Right ventricle myocardium superior (tissue), 1 donor: Measurements from ENCODE around the gene ELFN2. TPM values are rescaled to one million over a fixed set of nuclear protein-coding genes. Genes with fewer than 3 reads are reported as not detected.

Source experiments
- ATAC-seq: fragments of 200-7000 bp; cut with Tn5 transposase; one replicate; pipeline ENCODE4 v1.9.1; 2020; ENCODE audit warnings: mild to moderate bottlenecking; ENCODE audit not compliant: poor library complexity
- DNase-seq: peaks from one replicate; pipeline ENCODE4 v3.0.0-alpha.2; 2020
- intact Hi-C: fragments of 100-400 bp; cut with DNase I; formaldehyde crosslinking; loops from one replicate; pipeline ENCODE4 v1.11.2; 2022
- total RNA-seq: library from RNA; stranded (reverse); fragmentation: NEBNext Ultra II Directional; extraction: Animal tissue kit (Norgen Biotek cat#: 25700); gene quantifications from one replicate; pipeline ENCODE4 v1.2.1, GENCODE V29; 2021
- donor health status: DM: no; HTN: yes; CAD: no; lungs with severe emphysema.

ELFN2 gene
- total RNA-seq, 1 donor from 2014 or later = 0.19 TPM

GRCh38 chr22:37349043-37349814 is 78.0 kb downstream of the ELFN2 start:
- no peak for ATAC-seq

DNA sequence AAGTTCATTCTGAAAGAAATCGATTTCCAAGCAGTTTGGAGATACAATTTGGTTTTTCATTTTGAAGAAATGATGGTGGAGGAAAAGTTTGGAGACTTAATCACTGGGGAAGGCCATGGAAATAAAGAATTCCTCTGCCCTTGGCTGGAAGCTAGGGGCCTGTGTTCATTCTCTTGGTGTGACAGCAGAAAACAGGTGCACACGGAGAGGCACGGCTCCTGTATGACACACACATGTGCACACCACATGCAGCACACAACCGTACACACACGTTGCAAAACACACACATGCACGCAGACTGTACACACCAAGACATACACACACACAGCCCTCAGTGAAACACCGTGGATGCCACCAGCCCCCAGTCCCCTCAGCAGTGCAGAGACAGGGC is 80.8 kb downstream of the ELFN2 start:
- no peak for DNase-seq
- intact Hi-C loops = no loop called here
- no peak for ATAC-seq

More at GRCh38 chr22:37349043-37349814, 78.0 kb downstream of the ELFN2 start:
- DNase-seq = no peak
- intact Hi-C loops = no loop called here

DNA sequence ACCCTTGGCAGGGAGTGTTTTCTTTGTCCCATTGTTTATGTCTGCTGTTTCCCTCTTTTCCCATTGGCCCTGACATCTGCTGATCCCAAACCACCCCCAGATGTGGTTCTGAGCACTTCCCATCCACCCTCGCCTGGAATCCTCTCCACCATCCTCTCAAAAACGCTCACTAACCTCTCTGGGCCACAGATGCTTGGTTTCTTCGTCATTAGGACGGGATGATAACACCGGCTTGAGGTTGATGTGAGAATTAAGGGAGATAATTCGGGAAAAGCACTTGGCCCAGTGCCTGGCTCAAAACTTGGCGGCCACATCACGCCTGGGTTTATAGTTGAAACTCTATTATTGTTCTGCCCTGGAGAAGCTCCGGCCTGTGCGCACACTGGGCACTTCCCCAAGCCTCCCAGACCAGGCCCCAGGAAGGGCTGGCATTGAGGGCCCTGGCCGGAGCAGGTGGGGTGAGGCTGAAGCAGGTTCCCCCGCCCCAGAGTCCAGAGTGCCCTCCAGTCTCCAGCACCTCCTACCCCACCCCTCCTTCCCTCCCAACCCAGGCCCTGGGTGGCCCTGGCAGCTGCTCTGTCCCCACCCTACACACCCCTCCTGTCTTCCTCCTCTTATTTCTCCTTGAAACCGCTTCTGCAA is 81.3 kb downstream of the ELFN2 start:
- ATAC-seq (peak; percentile 58), DNase-seq (peak; percentile 51)
- intact Hi-C loops = no loop called here

- intact Hi-C loops = no loop called here
- DNase-seq = no peak
- no peak for ATAC-seq
Observed at GRCh38 chr22:37344735-37345449, 82.4 kb downstream of the ELFN2 start.

DNA sequence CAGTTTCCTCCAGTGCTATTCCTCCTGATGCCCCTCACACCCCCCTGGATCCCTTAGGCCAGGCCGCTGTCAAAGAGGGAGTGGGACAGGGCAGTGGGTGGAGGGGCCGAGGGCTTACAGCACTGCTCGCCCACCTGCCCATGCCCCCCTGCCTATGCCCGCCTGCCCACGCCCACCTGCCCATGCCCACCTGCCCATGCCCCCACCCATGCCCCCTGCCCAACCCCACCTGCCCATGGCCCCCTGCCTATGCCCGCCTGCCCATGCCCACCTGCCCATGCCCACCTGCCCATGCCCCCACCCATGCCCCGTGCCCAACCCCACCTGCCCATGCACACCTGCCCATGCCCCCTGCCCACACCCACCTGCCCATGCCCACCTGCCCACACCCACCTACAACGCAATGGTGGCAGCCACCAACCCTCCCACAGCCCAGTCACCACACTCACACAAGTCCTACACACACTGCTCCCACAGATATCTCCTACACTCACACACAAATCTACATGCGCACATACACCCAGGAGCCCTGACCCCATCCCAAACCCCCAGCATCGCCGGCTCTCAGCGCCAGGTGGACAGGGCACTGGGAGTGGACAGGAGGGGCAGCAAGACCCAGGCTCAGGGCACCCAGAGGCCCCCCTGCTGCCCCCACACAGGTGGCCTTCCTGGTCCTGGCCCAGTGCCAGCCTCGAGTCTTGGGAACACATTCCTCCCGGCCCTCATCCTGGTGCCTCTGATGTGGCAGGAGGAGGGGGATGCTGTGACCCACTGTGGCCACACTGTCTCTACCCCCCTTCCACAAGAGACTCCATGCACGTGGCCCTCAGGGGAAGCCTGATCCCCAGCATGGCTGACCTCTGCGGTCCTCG is 83.2 kb downstream of the ELFN2 start:
- DNase-seq (no peak), ATAC-seq (no peak)
- intact Hi-C loops = no loop called here

- ATAC-seq = no peak
- intact Hi-C loops = no loop called here
Observed at GRCh38 chr22:37343348-37343747, 83.9 kb downstream of the ELFN2 start.

GRCh38 chr22:37342065-37342464 is 85.2 kb downstream of the ELFN2 start:
- intact Hi-C loops = no loop called here

More at GRCh38 chr22:37343348-37343747, 83.9 kb downstream of the ELFN2 start:
- no peak for DNase-seq

GRCh38 chr22:37340331-37341262 is 86.7 kb downstream of the ELFN2 start:
- ATAC-seq (no peak), DNase-seq (no peak)
- intact Hi-C loops = no loop called here

More at GRCh38 chr22:37342065-37342464, 85.2 kb downstream of the ELFN2 start:
- DNase-seq (no peak), ATAC-seq (no peak)

DNA sequence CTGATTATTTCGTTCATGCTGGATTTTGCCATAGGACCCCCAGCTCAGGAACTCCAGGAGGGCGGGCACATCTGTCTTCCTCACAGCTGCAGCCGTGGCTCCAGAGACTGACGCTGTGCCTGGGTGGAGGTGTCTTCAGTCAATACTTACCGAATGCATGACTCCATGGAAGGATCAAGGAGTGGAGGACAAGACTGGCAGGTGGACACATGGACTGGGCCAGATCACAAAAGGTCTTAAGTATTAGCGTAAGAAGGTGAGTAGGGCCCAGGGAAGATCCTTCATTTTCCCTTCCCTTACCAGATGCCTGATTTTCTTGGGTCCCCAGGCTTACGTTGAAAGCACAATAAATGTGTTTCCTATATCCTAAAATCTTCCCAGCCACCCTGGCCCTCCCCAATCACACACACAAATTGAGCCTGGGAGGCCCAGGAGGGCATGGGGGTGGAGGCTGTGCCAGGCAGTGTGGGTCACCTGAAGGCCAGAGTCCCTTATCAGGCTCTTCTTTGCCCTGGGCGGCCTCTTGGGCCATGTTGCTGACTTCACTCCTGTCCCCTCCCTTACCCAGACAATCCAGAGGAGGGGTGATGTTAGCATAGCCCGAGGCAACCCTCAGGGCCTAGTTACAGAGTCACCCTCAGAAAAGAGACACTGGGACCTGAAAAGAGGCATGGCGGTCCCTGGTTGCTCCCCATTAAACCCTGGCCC is 88.6 kb downstream of the ELFN2 start:
- intact Hi-C loops = no loop called here
- DNase-seq (no peak), ATAC-seq (no peak)

DNA sequence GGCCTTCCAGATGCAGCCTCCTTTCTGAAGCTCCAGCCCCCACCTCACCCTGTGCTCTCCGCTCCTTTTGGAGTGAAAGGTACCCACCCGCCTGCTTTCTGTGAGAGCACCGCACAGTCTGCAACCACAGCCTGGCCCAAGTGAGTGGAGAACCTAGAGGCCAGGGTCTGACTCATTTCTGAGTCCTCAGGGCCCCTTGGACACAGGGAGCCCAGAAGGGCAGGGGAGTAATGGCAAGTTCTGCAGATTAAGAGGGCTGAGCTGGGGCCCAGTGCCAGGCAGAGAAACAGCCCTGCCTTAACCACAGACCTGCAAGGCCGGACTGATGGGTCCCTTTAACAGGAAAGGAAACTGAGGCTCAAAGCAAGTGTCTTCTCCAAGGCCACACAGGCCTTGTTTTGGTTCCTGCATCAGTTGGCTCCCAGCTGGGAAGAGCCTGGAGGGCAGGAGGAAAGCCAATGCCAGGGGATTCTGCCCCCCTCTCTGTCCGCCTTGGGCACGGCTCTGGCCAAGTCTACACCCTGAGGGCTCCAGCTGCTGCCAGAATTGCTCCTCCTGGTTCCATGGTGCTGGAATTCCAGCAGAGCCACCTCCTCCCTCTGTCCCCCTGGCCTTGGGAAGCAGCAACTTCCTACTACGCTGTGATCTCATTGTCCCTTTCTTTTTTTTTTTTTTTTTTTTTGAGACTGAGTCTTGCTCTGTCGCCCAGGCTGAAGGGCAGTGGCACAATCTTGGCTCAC is 89.9 kb downstream of the ELFN2 start:
- intact Hi-C loops = no loop called here
- DNase-seq = no peak
- ATAC-seq = no peak

- DNase-seq (no peak), ATAC-seq (no peak)
- intact Hi-C loops = no loop called here
Observed at GRCh38 chr22:37336579-37336978, 90.7 kb downstream of the ELFN2 start.

DNA sequence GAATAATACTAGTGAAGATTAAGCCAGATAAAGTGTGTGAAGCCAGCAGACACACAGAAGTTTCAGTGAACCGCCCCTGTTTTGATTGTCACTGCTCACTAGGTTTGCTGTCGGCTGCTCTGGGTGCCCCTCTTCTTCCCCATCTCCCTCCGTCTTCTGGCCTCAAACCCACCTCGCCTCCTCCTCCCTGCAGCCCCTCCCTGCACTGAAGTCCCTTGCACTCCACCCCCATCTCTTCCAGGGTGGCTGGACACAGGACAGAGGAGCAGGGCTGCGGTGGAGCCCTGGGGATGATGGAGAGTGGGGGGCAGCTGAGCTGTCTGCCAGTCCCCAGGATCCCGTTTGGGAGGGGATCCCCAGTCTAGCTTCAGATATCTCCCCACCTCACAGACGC is 91.5 kb downstream of the ELFN2 start:
- intact Hi-C loops = no loop called here
- DNase-seq (no peak), ATAC-seq (no peak)

- ATAC-seq (no peak), DNase-seq (no peak)
- intact Hi-C loops = no loop called here
Observed at GRCh38 chr22:37334859-37335805, 92.1 kb downstream of the ELFN2 start.

GRCh38 chr22:37334461-37334858 is 92.8 kb downstream of the ELFN2 start:
- no peak for DNase-seq
- no peak for ATAC-seq
- intact Hi-C loops = no loop called here

GRCh38 chr22:37333724-37334460 is 93.4 kb downstream of the ELFN2 start:
- intact Hi-C loops = no loop called here
- no peak for ATAC-seq

More at GRCh38 chr22:37333724-37334460, 93.4 kb downstream of the ELFN2 start:
- no peak for DNase-seq
